ENCODE data around the gene KLHL33.
"Not testable (repeated sequence)": the region's sequence is repeated elsewhere in the genome, so short reads cannot be mapped to it uniquely, and the experiment has no call there.

Gene KLHL33

GRCh38 chr14:20468764-20469241 is 32.8 kb upstream of the KLHL33 start:
- FAIRE-seq (no peak), DNase-seq (ENCODE audit: insufficient read length, low spot score) (no peak)
- no peak for TF ChIP-seq SPI1 (IDR thresholded peaks at IDR 0.05; ENCODE audit: low read depth, low read length)
- no peak for TF ChIP-seq PAX5 (IDR thresholded peaks at IDR 0.05; ENCODE audit: insufficient read depth, low read length, severe bottlenecking)
- no peak for TF ChIP-seq POU2F2 (IDR thresholded peaks at IDR 0.05; ENCODE audit: low read depth, low read length)
- no peak for TF ChIP-seq POLR2A (IDR thresholded peaks at IDR 0.05; ENCODE audit: low read depth, low read length)
- TF ChIP-seq TAF1 (IDR thresholded peaks at IDR 0.05; ENCODE audit: low read depth, low read length): no peak
- no peak for TF ChIP-seq POLR2AphosphoS5 (IDR thresholded peaks at IDR 0.05; ENCODE audit: low read depth, low read length)

GRCh38 chr14:20461225-20462141 is 25.5 kb upstream of the KLHL33 start, which contains the start of gene PIP4P1:
PIP4P1 (minus strand) TSS chr14:20461434; CDS start chr14:20461325, 109 bp downstream.
- TF ChIP-seq TAF1 (IDR thresholded peaks at IDR 0.05; ENCODE audit: low read depth, low read length) (peak; percentile 56; the same call in 1 of the 2 replicates), POLR2AphosphoS5 (IDR thresholded peaks at IDR 0.05; ENCODE audit: low read depth, low read length) (peak; percentile 73), PAX5 (IDR thresholded peaks at IDR 0.05; ENCODE audit: insufficient read depth, low read length, severe bottlenecking) (no peak), POLR2A (IDR thresholded peaks at IDR 0.05; ENCODE audit: low read depth, low read length) (peak; percentile 83), POU2F2 (IDR thresholded peaks at IDR 0.05; ENCODE audit: low read depth, low read length) (peak; percentile 93), SPI1 (IDR thresholded peaks at IDR 0.05; ENCODE audit: low read depth, low read length) (no peak)
- DNase-seq (ENCODE audit: insufficient read length, low spot score): peak; percentile 73
- FAIRE-seq: peak; percentile 99

GRCh38 chr14:20460458-20461224 is 24.7 kb upstream of the KLHL33 start:
- FAIRE-seq: peak; percentile 20
- no peak for DNase-seq (ENCODE audit: insufficient read length, low spot score)
- peak; percentile 70 for TF ChIP-seq SPI1 (IDR thresholded peaks at IDR 0.05; ENCODE audit: low read depth, low read length)
- no peak for TF ChIP-seq POLR2AphosphoS5 (IDR thresholded peaks at IDR 0.05; ENCODE audit: low read depth, low read length)

- no peak for TF ChIP-seq PAX5 (IDR thresholded peaks at IDR 0.05; ENCODE audit: insufficient read depth, low read length, severe bottlenecking)
- peak; percentile 80 for TF ChIP-seq POLR2AphosphoS5 (IDR thresholded peaks at IDR 0.05; ENCODE audit: low read depth, low read length)
- TF ChIP-seq POLR2A (IDR thresholded peaks at IDR 0.05; ENCODE audit: low read depth, low read length): peak; percentile 47; the same call in 1 of the 2 replicates
- FAIRE-seq (no peak), DNase-seq (ENCODE audit: insufficient read length, low spot score) (no peak)
Observed at GRCh38 chr14:20458031-20458789, 22.2 kb upstream of the KLHL33 start.

- FAIRE-seq (no peak), DNase-seq (ENCODE audit: insufficient read length, low spot score) (no peak)
- TF ChIP-seq PAX5 (IDR thresholded peaks at IDR 0.05; ENCODE audit: insufficient read depth, low read length, severe bottlenecking) (no peak), POU2F2 (IDR thresholded peaks at IDR 0.05; ENCODE audit: low read depth, low read length) (0 out of 2 replicates have a peak, but pooled peaks have one; percentile 15), SPI1 (IDR thresholded peaks at IDR 0.05; ENCODE audit: low read depth, low read length) (no peak), TAF1 (IDR thresholded peaks at IDR 0.05; ENCODE audit: low read depth, low read length) (no peak), POLR2AphosphoS5 (IDR thresholded peaks at IDR 0.05; ENCODE audit: low read depth, low read length) (peak; percentile 18; the same call in 1 of the 2 replicates), POLR2A (IDR thresholded peaks at IDR 0.05; ENCODE audit: low read depth, low read length) (peak; percentile 55)
Observed at GRCh38 chr14:20456971-20457370, 21.0 kb upstream of the KLHL33 start.

- TF ChIP-seq POLR2AphosphoS5 (IDR thresholded peaks at IDR 0.05; ENCODE audit: low read depth, low read length): peak; percentile 58
- no peak; the same call in 1 of the 2 replicates for TF ChIP-seq POU2F2 (IDR thresholded peaks at IDR 0.05; ENCODE audit: low read depth, low read length)
- DNase-seq (ENCODE audit: insufficient read length, low spot score): no peak
- no peak for FAIRE-seq
Observed at GRCh38 chr14:20455355-20456300, 19.7 kb upstream of the KLHL33 start.

- TF ChIP-seq SPI1 (IDR thresholded peaks at IDR 0.05; ENCODE audit: low read depth, low read length): peak; percentile 19; the same call in 1 of the 2 replicates
- peak; percentile 89 for TF ChIP-seq POLR2AphosphoS5 (IDR thresholded peaks at IDR 0.05; ENCODE audit: low read depth, low read length)
- TF ChIP-seq PAX5 (IDR thresholded peaks at IDR 0.05; ENCODE audit: insufficient read depth, low read length, severe bottlenecking): no peak
- peak; percentile 60 for TF ChIP-seq POU2F2 (IDR thresholded peaks at IDR 0.05; ENCODE audit: low read depth, low read length)
- TF ChIP-seq POLR2A (IDR thresholded peaks at IDR 0.05; ENCODE audit: low read depth, low read length): peak; percentile 91
- TF ChIP-seq TAF1 (IDR thresholded peaks at IDR 0.05; ENCODE audit: low read depth, low read length): peak; percentile 92
- DNase-seq (ENCODE audit: insufficient read length, low spot score) (peak; percentile 85), FAIRE-seq (peak; percentile 99)
Observed at GRCh38 chr14:20454516-20455354, 18.8 kb upstream of the KLHL33 start, which contains the start of the genes APEX1 and OSGEP. APEX1 (plus strand) TSS chr14:20455226; CDS start chr14:20455646, 420 bp downstream. OSGEP (minus strand) TSS chr14:20454812; CDS start chr14:20454683, 129 bp downstream.

- not testable (repeated sequence) for FAIRE-seq; DNase-seq (ENCODE audit: insufficient read length, low spot score)
Observed at GRCh38 chr14:20452831-20453230, 16.9 kb upstream of the KLHL33 start.

All from GM12891 (cell line).